GM11168 (cell line): ENCODE results near the gene RBM20.
"Not testable (repeated sequence)": the region's sequence is repeated elsewhere in the genome, so short reads cannot be mapped to it uniquely, and the experiment has no call there.

Experiments used
- in situ Hi-C: fragments of 300-500 bp; cut with MboI; formaldehyde crosslinking; loops from one replicate; pipeline ENCODE4 v1.12.0; 2022; ENCODE audit warnings: low sequenced_read_pairs; ENCODE audit not compliant: unreplicated experiment

The RBM20 gene

DNA sequence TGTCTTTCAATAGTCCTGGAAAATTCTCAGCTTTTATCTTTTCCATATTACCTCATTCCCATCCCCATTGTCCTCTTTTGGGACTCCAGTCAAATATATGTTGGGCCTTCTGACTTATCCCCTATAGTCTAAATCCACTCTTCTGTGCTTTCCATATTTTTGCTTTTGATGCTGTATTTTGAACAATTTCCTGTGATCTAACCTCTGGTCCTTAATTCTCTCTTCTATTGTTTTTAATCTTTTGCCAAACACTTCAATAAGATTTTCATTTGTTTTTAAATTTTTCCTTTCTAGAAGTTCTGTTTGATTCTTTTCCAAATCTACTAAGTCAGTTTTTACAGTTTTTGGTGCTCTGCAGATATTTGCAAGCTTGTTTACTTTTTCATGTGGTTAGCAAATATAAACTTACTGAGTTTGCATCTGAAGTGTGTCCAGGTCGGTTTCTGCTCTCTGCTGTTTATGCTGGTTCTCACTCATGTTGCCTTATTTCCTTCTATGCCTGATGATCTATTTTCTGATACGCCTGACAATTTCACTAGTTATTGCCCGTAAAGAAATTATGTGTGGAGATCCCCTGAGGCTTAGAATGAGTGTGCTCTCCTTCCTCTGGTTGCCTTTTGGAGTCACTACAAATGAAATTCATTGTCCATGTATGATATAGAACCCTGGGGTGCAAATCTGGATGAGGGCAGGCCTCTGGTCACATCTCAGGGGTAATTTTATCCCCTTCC, 110.4 kb downstream of the RBM20 start:
- in situ Hi-C loops, result no loop called here

DNA sequence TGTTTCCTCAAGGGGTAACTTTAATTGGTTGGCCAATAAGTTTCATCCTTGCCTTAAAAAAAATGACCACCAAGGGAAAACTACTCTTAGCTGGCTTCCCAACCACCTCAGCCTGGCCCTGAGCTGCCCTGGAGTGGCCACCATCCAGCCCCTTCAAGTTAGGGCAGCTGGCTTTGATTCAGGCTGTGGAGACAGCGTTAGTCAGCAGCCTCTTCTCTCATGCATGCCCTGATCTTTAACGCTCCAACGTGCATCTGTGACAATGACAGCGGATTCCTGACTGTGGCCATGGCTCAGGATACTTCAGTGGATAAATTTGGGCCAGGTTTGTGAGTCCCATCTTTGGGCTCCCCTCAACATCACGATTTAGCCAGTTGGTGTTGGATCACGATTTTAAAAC, 111.6 kb downstream of the RBM20 start:
- in situ Hi-C loops, result no loop called here

DNA sequence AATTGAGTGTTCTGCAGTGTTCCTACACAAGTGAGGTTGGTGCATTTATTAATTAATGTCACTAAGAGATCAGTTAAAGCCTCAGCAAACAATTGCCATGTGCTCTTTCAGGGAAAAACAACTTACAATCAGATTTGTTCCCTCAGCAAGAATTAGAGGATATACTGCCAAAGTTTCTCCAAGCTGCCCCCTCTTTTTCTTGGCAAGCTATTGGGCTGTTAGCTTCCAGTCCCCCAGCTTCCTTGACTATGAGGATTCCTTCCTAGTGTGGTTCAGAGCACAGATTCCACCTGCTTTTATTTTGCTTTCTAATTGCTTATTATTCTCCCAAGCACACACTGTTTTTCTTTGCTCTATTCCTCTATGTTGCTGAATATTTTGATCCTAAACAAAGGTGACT, 112.7 kb downstream of the RBM20 start:
- in situ Hi-C loops, result no loop called here

DNA sequence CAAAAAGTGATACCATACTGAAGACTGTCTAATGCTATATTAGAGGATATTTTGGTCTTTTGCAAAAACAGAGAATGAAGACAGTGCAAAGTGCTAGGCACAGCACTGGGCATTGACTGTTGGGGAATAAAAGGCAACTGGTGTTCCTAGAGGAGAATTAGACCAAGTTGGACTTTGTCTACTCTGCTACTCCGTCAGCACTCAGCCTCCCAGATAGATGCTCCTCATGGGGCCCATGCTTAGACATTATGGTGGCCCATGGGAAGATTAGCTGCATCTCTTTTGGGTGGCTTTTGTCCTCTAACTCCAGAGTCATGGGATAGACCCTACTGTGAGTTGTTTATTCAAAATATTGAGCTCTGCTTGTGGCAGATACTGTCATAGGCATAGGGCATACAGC, 113.5 kb downstream of the RBM20 start:
- in situ Hi-C loops, result no loop called here

DNA sequence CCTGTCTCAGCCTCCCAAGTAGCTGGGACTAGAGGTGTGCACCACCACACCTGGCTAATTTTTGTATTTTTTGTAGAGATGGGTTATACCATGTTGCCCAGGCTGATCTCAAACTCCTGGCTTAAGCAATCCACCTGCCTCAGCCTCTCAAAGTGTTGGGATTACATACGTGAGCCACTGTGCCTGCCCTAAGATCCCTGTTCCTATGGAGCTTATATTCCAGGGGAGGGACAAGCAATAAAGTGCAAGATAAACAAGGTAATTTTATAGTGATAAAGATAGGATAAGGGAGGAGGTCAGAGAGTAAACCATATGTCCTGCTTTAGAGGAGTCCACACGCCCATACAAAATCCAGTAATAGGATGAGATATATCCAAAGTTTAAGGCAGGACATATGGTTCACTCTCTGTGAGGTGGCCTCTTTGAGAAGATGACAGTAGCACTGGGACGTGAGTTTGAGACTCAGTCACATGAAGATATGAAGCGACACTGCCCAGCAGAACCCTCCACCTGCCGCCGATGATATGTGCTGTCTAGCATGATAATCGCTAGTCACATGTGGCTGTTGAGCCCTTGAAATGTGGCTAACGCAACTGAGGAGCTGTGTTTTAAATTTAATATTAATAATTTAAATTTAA, 114.1 kb downstream of the RBM20 start:
- in situ Hi-C loops, result no loop called here

DNA sequence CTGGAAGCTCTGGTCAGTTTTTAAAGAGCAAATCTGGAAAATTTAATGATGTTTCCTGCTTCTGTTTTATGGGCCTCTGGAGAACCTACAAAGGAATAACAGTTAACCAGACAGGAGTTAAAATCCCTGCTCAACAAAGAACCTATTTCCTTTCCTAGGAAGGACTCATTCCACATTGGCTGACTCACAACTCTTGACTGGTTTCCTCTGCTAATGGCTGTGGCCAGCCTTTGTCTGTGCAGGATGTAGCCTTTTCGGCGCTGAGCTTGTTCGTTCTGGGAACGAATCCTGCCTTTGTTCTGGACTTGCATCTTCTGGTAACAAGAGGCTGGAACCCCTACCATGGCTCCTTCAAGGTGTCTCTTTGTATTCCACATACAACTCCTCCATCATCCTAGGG, 114.8 kb downstream of the RBM20 start:
- in situ Hi-C loops, result no loop called here

DNA sequence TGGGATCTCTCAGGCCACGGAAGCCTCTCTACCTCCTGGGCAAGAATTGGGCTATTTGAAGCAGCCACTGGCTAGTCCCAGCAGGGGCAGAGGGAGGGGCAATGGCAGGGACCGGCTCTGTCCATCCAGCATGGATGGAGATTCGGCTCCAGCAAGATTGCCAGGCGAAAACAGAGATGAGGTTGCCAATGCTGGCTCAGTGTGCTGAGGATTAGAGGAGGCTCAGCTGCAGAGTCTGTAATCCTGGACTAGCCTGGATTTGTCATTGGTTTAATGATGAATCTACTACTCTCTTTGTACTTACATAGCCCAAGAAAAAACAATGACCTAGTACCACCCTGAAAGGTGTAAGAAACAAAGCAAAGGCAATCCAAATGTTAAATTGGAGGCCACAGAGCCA, 115.4 kb downstream of the RBM20 start:
- in situ Hi-C loops, result no loop called here

DNA sequence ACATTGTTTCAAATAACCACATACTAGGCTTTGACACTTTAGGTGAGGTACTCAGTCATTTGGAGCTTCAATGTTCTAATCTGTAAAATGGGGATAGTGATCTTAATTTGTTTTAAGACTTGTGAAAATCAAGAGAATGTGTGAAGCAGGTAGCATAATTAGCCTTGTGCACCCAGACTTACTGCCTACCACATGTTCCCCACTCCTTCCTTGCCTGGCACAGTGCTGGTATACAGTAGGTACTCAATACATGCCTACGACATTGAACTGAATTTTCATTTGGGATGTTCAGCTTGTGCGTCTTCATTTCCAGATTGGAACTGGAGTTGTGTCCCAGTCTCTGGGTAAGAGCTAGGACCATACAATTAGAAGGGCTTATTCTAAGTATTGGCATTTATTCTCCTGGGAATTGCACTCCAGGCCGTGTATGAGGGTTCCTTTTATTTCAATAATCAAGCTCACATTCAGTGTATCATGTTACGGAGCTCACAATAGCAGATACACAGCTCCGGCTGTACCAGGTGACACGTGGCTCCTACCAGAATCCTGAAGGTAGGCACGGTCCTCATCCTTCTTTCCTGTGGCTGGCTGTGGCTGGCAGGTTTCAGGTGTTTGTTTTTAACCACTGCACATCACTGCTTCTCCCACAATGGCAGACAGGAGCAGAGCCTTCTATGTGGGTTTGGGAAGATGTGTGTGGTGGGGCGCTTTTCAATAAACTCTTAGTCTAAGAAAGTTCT, 118.1 kb downstream of the RBM20 start:
- in situ Hi-C loops, result no loop called here

DNA sequence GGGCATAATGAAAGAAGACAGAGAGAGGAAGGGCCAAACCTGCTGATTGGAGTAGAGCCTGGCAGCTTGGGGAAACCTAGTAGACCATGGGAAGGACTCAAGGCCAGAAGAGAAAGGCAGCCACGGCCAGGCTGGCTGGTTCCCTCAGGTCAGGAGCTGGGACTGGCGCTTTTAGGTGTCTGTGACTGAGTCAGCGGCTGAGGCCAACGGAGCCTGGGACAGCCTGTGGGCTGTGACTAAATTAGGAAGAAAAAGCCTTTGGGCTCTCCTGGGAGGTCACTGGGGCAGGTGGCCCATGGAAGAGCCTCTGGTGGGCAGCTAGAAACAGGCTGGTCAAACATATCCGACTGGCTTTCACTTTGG, 118.7 kb downstream of the RBM20 start:
- in situ Hi-C loops, result no loop called here

DNA sequence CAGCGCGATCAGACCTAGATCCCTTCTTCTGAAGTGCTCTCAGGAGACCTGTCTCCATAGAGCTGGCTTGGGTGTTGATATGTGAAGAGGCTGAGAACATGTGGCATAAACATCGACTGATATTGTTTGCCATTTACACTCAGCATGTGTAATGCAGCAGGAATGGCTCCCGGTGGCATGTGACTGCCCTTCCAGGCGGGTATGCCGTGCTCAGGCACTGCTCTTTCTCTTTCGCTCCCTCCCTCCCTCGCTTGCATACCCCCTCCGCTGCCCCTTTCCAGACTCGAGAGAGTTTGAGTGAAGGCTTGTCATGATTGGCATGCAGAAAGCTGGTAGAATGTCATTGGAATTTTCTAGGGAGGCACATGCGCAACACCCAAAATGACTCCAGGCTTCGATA, 120.2 kb downstream of the RBM20 start:
- in situ Hi-C loops, result no loop called here

DNA sequence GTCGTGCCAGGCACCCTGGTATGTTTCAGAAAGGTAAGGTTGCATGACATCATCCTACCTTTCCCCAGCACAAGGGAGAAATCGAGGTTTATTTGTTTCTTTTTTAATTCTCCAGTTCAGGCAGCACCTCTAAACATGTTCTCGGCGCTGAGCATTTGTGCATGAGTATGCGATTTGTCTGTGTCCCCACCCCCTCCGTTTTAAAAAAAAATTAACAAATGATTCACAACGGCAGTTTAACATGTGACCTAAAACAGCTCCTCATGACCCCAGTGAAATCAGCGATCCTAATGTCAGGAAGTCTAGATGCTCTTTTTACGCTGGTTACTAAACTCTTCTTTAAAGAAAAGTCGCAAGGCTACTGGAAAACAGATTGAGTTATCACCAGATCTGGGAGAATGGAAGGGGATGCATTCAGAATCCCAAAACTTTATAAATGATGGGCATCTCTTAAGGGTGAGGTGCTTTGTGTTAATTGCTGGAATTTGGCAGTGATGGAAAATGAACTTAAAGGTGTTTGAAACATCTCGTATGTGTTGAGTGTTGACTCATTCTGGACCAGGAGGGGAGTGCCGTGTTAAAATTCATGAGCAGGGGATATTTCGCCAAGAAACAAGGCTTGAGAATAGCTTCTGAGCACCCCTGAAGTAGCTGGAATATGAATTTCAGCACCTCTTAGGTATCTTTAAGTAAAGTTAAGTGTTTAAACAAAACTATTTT, 120.8 kb downstream of the RBM20 start:
- in situ Hi-C loops, result no loop called here

DNA sequence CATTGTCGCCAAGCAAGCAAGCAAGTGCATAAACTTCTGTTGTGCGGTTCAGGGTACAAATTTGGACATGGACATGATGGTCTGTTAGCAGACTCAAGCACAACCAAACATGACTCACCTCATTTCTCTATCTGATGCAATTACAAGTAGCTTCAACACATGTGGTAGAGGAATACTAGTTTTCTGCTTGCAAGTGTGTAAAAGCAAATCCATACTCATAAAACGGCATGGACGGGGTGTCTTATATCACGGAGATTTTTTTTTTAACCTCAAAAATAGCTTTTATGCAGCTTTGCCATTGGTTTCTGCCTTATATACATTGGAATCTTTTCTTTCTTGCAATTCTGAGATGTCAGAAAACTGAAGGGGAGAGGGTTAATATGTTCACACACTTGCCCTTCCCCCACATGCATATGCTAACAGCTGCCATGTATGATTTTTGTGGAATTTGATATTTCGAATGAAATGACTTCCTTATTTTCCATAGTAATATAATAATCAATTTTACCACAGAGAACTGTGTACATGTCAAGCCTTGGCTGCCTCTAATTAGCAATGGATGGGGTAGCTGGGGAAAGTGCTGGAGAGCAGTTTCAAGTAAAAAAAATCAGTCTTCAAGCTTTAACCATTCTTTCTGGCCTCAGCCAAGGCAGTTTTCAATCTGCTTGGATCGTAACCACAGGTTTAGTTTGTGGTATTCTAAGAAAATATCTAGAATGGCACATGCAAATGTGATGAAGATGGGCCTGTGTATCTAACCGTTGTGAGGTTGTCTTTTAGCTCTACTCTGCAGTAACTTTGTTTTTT, 121.6 kb downstream of the RBM20 start:
- in situ Hi-C loops, result no loop called here

DNA sequence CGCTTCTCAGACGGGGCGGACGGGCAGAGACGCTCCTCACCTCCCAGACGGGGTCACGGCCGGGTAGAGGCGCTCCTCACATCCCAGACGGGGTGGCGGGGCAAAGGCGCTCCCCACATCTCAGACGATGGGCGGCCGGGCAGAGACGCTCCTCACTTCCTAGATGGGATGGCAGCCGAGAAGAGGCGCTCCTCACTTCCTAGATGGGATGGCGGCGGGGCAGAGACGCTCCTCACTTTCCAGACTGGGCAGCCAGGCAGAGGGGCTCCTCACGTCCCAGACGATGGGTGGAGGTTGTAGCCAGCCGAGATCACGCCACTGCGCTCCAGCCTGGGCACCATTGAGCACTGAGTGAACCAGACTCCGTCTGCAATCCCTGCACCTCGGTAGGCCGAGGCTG, 123.5 kb downstream of the RBM20 start:
- in situ Hi-C loops, result not testable (repeated sequence)

DNA sequence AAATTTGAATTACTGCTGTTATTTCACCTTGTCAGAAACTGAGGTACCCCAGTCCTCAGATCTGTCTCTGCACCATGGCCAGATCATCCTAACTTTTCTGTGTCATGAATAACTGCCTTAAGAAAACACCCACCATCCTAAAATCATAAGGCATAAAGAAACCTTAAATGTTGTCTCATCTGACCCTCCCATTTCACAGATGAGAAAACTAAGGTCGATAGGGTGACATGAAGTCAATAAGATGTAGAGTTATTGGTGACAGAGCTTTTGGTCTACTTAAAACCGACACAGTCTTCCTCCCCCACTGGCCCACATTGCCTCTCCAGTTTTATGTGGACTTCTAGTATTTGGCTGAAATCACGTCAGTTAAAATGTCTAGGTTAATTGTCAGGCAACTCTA, 126.1 kb downstream of the RBM20 start:
- in situ Hi-C loops, result no loop called here

DNA sequence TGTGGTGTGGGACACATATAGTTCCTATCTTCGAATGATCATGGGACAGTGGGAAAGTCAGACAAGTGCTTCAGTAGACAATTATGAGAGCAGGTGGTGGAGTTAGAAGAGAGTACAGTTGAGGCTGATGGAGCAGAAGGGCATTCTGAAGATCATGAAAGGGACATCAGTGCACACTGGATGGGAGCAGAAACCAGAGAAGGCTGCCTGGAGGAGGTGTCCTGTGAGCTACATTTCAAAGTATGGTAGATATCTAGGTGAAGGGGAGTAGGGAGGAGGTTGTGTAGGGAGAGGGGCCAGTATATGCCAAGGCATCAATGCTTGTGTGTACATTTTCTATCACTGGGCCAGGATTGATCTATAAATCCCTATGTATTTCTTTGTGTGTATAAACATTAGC, 127.3 kb downstream of the RBM20 start:
- in situ Hi-C loops, result no loop called here

DNA sequence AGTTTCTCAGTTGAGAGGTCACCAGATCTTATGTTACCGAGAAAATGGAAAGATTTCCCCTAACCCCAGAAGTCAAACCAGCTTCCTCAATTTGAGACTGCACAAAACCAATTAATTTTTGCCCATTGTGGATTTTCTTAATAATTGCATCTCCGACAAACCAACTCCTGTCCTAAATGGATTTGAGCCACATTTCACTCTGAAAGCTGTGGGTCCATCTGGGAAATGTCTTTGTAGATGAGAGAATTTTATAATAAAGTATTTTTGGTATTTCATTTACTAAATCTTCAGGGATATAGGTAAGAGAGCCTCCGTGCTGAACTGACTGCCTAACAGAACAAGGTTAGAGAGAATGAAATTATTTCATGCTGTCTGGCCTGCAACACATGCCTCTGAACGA, 127.9 kb downstream of the RBM20 start:
- in situ Hi-C loops, result no loop called here

DNA sequence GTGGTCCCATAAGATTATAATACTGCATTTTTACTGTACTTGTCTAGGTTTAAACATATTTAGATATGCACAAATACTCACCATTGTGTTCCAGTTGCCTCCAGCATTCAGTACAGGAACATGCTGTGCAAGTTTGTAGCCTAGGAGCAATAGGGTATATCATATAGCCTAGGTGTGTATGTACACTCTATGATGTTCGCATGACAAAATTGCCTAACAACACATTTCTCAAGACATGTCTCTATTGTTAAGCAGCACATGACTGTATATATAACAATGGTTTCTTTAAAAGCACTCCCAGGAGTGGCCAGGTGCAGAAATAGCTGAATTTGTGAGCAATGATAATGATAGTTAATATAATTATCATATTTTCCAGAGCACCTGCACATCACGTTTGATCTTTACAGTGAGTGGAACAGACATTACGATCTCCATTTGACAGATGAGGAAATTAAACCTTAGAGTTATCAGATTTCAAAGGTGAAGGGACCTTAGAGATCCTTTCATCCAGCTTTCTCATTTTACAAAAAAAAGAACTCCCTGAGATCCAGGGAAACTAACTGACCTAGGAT, 128.4 kb downstream of the RBM20 start:
- in situ Hi-C loops, result no loop called here

DNA sequence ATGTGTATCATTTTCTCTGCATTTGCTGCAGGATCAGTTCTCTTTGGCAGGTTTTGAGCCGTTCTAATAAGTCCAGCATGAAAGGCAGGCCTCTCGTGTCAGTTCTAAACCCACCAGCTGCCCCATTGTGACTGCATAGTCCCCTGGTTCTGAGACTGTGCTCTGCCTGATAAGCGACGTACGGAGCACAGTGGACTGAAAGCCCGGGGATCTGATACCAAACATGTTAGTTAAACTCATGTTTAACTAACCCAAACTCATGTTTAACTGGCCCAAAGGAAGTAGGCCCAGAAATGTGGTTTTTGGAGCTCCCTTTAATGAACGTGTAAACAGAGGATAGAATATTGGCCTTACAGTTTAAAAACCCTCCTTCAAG, 129.5 kb downstream of the RBM20 start:
- in situ Hi-C loops, result no loop called here

DNA sequence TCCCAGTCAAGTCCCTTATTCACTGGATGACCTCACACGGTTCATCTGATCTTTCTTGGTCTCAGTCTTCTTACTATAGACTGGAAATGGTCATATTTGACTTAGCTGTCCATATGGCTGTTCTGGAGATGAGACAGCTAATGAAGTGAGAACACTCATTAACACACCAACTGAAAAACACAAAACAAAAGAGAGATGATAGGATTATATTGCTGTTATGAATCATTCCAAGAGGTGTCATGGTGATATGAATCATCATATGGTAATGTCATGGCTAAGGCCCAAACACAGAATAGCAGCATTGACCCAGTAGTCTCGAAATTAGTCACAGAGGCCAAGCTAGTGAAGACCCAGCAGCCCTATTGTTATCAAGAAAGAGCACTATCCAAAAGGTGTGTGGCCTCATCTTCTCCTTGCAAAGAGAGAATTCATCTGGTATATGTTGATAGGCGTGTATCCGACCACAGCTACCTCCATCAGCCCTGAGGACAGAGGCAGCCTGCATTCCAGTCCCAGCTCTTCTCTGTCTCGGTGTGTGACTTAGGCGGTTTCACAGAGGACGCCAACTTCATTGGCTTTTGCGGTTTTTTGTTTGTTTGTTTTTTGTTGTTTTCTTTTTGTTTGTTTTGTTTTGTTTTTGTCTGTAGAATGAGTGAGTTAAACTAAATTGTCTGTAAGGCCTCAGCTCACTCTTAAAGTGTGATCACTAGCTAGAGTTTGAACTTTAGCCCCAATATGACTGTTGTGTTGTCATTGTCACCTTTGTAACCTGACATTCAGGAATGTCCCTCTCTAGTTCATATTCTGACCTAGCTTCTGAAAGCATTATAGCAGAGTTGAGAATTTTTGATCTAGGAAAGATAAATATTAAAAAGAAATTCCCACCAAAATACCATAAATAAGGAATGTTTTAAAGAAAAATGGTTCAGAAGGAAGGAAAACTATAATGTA, 130.2 kb downstream of the RBM20 start:
- in situ Hi-C loops, result no loop called here
